A673 (cell line): ENCODE measurements around the gene XIRP1.

ENCODE experiments used
- EZH2 ChIP-seq: fragments of 200-600 bp; sonication (generic); IDR thresholded peaks from 2 replicates; pipeline ENCODE4 v1.6.1; 2017; ENCODE audit warnings: borderline replicate concordance, low read depth, mild to moderate bottlenecking, mixed read lengths, antibody characterized with exemption, low read length; ENCODE audit not compliant: poor library complexity, severe bottlenecking
- TF ChIP-seq, protein P1 (sequence below): fragments of 300-800, 200-600 bp; sonication (generic); conservative IDR thresholded peaks from 2 replicates; pipeline ENCODE4 v1.5.1; 2017; ENCODE audit warnings: low read depth, mild to moderate bottlenecking, antibody characterized with exemption, low read length, moderate library complexity, mixed read lengths

DNA sequence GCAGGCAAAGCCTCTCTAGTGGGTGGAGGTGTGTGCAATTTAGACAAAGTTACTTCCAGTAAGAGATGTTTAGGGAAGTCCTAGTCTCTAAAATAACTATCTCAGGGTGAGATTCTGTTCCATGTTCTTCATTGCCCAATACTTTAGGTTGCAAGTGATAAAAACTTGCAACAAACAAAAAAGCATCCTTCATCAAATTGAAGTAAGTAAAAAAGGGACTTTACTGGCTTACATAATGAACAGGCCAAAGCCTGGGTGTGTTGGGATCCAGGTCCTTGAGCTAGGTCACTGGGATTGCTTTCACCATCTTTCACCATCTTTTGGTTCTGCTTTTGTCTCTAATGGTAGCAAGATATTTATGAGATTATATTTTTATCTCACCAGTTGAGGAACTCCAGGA lies 49.2 kb upstream of the XIRP1 start:
- TF ChIP-seq, protein P1, sequence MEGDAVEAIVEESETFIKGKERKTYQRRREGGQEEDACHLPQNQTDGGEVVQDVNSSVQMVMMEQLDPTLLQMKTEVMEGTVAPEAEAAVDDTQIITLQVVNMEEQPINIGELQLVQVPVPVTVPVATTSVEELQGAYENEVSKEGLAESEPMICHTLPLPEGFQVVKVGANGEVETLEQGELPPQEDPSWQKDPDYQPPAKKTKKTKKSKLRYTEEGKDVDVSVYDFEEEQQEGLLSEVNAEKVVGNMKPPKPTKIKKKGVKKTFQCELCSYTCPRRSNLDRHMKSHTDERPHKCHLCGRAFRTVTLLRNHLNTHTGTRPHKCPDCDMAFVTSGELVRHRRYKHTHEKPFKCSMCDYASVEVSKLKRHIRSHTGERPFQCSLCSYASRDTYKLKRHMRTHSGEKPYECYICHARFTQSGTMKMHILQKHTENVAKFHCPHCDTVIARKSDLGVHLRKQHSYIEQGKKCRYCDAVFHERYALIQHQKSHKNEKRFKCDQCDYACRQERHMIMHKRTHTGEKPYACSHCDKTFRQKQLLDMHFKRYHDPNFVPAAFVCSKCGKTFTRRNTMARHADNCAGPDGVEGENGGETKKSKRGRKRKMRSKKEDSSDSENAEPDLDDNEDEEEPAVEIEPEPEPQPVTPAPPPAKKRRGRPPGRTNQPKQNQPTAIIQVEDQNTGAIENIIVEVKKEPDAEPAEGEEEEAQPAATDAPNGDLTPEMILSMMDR = no peak
- no peak for TF ChIP-seq EZH2
